ENCODE results near the gene SPAG5. TPM values are rescaled to one million over a fixed set of nuclear protein-coding genes. Genes with fewer than 3 reads are reported as not detected.

Gene SPAG5
- total and polyA plus RNA-seq, 10 of the 15 experiments (the other 5 are each of a cell fraction or from before 2014, with no cell fraction given) = 73.5 to 171 (median 106) TPM

DNA sequence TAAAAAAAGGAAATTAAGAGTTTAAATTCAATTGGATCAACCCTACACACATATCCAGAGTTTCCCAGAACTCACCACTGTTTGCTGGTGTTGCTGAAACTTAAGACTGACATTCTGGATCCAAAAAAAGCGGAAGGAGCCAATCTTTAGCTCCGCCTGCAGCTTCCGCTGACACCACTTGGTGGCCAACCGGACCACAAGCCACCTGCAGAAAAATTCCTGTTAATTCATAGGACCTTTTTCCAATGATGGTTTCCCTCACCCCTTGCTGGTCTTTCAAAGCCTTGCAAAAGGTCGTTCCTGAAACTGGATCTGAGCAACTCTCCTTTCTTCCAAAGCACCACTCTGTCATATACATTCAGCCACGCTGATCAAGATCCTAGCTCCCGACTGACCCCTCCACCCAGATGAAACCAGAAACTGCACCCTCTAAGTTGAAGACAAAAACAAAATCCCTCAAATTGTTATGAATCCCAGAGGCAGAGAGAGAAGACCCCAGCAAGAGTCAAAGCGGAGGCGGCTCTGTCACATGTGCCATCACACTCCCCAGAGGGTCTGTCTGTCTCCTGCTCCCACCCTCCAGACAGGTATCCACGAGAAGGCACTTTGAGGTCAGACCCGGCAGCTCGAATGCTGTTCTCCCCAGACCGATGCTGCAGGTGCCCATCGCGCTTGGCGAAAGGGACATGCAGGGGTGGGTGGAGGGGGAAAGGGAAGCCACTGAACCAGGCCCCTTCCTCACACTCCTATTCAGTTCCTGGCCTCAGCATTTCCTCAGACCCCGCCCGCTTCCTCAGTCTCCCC is 45.4 kb upstream of the SPAG5 start:
- intact Hi-C loops (cut with micrococcal nuclease; ENCODE audit: unreplicated experiment) = loop anchor here (2.0 kb wide), 1 partner anchor 45 kb away; the partner anchor contains the start of gene SPAG5
- no peaks in the 10 kb centered on the region; the same call in 1 of the 2 replicates for H4K20me1 ChIP-seq (ENCODE audit: control insufficient read depth, insufficient read depth)
- H3K79me2 ChIP-seq (ENCODE audit: control insufficient read depth, insufficient read depth, low read length) = peaks cover 33% of the 10 kb centered on the region
- peaks cover 15 to 34% of the 10 kb centered on the region in 2 experiments for H3K36me3 ChIP-seq (ENCODE audit: control insufficient read depth in 2 of 2, insufficient read depth in 2 of 2, low read length in 1 of 2)
- POLR2A ChIA-PET = interaction anchor here (0.5 to 5.4 kb wide), 19 partner anchors 10 to 305 kb away, joined by 3 to 46 read pairs (median 7); partner anchors contain the start of genes ALDOC, NEK8, PIGS and PROCA1
- SMC1A ChIA-PET (ENCODE audit: uncharacterized antibody, unreplicated experiment) = interaction anchor here (0.7 to 2.1 kb wide), 13 partner anchors 10 to 473 kb away, joined by 3 to 15 read pairs (median 3); partner anchors contain the start of genes PHF12, PIGS, PROCA1 and RPL23A
- H3K9ac ChIP-seq (ENCODE audit: control insufficient read depth, insufficient read depth, low read length) = peak overlapping the region; percentile 80
- peak overlapping the region; percentile 85 for H3K27ac ChIP-seq (ENCODE audit: control insufficient read depth, insufficient read depth)
- peaks cover 14% of the 10 kb centered on the region for H3K4me1 ChIP-seq (ENCODE audit: control insufficient read depth, insufficient read depth, low read length)
- RAD21 ChIA-PET (ENCODE audit: unreplicated experiment) = interaction anchor here (0.9 to 2.9 kb wide), 9 partner anchors 18 to 473 kb away, joined by 3 to 22 read pairs (median 5); partner anchors contain the start of genes ALDOC, PIGS, PROCA1 and RPL23A
- CTCF ChIA-PET = interaction anchor here (0.8 to 7.5 kb wide), 26 partner anchors 8 to 473 kb away, joined by 3 to 84 read pairs (median 4); partner anchors contain the start of genes NEK8, PROCA1, RPL23A and SDF2
- H3K9me3 ChIP-seq (replicated peaks; ENCODE audit: control insufficient read depth, insufficient read depth, low read length) = no peaks in the 10 kb centered on the region
- no peak for DNase-seq (ENCODE audit: low read depth, low spot score)
- BruUV-seq (replicated peaks) = no TSS peak
- in situ Hi-C loops (cut with MboI) = no loop called here
- FAIRE-seq = peak; percentile 86
- H3K27me3 ChIP-seq (replicated peaks in 1 of 2; ENCODE audit: control insufficient read depth in 2 of 2, insufficient read depth in 2 of 2, low read length in 1 of 2) = no peaks in the 10 kb centered on the region
- H3K4me2 ChIP-seq (ENCODE audit: control insufficient read depth, insufficient read depth) = peak overlapping the region; percentile 26
- ATAC-seq = peak; percentile 34
- 0% methylated on average over 18 of the region's 18 CpGs for WGBS (ENCODE audit: insufficient coverage, insufficient replicate concordance, low lambda C conversion rate, missing lambda C conversion rate)
- H2AFZ ChIP-seq (ENCODE audit: control insufficient read depth, low read depth, low read length) = peak overlapping the region; percentile 36
- peak overlapping the region; percentile 85 for H3K4me3 ChIP-seq
- TF ChIP-seq, protein P1, sequence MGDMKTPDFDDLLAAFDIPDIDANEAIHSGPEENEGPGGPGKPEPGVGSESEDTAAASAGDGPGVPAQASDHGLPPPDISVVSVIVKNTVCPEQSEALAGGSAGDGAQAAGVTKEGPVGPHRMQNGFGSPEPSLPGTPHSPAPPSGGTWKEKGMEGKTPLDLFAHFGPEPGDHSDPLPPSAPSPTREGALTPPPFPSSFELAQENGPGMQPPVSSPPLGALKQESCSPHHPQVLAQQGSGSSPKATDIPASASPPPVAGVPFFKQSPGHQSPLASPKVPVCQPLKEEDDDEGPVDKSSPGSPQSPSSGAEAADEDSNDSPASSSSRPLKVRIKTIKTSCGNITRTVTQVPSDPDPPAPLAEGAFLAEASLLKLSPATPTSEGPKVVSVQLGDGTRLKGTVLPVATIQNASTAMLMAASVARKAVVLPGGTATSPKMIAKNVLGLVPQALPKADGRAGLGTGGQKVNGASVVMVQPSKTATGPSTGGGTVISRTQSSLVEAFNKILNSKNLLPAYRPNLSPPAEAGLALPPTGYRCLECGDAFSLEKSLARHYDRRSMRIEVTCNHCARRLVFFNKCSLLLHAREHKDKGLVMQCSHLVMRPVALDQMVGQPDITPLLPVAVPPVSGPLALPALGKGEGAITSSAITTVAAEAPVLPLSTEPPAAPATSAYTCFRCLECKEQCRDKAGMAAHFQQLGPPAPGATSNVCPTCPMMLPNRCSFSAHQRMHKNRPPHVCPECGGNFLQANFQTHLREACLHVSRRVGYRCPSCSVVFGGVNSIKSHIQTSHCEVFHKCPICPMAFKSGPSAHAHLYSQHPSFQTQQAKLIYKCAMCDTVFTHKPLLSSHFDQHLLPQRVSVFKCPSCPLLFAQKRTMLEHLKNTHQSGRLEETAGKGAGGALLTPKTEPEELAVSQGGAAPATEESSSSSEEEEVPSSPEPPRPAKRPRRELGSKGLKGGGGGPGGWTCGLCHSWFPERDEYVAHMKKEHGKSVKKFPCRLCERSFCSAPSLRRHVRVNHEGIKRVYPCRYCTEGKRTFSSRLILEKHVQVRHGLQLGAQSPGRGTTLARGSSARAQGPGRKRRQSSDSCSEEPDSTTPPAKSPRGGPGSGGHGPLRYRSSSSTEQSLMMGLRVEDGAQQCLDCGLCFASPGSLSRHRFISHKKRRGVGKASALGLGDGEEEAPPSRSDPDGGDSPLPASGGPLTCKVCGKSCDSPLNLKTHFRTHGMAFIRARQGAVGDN (IDR thresholded peaks at IDR 0.05) = no peak
- TF ChIP-seq CBFB (IDR thresholded peaks at IDR 0.05; ENCODE audit: low read depth) = no peak
- TF ChIP-seq, protein P2, sequence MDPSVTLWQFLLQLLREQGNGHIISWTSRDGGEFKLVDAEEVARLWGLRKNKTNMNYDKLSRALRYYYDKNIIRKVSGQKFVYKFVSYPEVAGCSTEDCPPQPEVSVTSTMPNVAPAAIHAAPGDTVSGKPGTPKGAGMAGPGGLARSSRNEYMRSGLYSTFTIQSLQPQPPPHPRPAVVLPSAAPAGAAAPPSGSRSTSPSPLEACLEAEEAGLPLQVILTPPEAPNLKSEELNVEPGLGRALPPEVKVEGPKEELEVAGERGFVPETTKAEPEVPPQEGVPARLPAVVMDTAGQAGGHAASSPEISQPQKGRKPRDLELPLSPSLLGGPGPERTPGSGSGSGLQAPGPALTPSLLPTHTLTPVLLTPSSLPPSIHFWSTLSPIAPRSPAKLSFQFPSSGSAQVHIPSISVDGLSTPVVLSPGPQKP (IDR thresholded peaks at IDR 0.05; ENCODE audit: low read depth, low read length) = no peak
- TF ChIP-seq SMC3 (IDR thresholded peaks at IDR 0.05; ENCODE audit: borderline replicate concordance, low read length) = 0 out of 2 replicates have a peak, but pooled peaks have one; percentile 3
- no peak for TF ChIP-seq BMI1 (IDR thresholded peaks at IDR 0.05; ENCODE audit: borderline replicate concordance)
- no peak for TF ChIP-seq ZNF384 (IDR thresholded peaks at IDR 0.05; ENCODE audit: borderline replicate concordance, low read depth, low read length)
- TF ChIP-seq SREBF2 (IDR thresholded peaks at IDR 0.05; ENCODE audit: low read length) = no peak
- TF ChIP-seq TCF12 (IDR thresholded peaks at IDR 0.05; ENCODE audit: low read depth, low read length) = peak; percentile 49; the same call in 1 of the 2 replicates
- TF ChIP-seq LARP7 (IDR thresholded peaks at IDR 0.05) = no peak
- no peak for TF ChIP-seq SRF (IDR thresholded peaks at IDR 0.05; ENCODE audit: low read depth in 2 of 2, low read length in 2 of 2)
- TF ChIP-seq YY1 (IDR thresholded peaks at IDR 0.05; ENCODE audit: low read depth, low read length) = peak; percentile 19; the same call in 1 of the 2 replicates
- TF ChIP-seq, protein P3, sequence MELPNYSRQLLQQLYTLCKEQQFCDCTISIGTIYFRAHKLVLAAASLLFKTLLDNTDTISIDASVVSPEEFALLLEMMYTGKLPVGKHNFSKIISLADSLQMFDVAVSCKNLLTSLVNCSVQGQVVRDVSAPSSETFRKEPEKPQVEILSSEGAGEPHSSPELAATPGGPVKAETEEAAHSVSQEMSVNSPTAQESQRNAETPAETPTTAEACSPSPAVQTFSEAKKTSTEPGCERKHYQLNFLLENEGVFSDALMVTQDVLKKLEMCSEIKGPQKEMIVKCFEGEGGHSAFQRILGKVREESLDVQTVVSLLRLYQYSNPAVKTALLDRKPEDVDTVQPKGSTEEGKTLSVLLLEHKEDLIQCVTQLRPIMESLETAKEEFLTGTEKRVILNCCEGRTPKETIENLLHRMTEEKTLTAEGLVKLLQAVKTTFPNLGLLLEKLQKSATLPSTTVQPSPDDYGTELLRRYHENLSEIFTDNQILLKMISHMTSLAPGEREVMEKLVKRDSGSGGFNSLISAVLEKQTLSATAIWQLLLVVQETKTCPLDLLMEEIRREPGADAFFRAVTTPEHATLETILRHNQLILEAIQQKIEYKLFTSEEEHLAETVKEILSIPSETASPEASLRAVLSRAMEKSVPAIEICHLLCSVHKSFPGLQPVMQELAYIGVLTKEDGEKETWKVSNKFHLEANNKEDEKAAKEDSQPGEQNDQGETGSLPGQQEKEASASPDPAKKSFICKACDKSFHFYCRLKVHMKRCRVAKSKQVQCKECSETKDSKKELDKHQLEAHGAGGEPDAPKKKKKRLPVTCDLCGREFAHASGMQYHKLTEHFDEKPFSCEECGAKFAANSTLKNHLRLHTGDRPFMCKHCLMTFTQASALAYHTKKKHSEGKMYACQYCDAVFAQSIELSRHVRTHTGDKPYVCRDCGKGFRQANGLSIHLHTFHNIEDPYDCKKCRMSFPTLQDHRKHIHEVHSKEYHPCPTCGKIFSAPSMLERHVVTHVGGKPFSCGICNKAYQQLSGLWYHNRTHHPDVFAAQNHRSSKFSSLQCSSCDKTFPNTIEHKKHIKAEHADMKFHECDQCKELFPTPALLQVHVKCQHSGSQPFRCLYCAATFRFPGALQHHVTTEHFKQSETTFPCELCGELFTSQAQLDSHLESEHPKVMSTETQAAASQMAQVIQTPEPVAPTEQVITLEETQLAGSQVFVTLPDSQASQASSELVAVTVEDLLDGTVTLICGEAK (IDR thresholded peaks at IDR 0.05; ENCODE audit: borderline replicate concordance) = no peak; the same call in 1 of the 2 replicates
- no peak for TF ChIP-seq KDM1A (IDR thresholded peaks at IDR 0.05; ENCODE audit: borderline replicate concordance)

All from GM12878 (cell line).